Measurements from ENCODE around the gene LTBP1. TPM values are rescaled to one million over a fixed set of nuclear protein-coding genes. Genes with fewer than 3 reads are reported as not detected.

Gene LTBP1
- total RNA-seq, 4 donors from 2014 or later: 12.6 to 81.0 (median 16.0) TPM

DNA sequence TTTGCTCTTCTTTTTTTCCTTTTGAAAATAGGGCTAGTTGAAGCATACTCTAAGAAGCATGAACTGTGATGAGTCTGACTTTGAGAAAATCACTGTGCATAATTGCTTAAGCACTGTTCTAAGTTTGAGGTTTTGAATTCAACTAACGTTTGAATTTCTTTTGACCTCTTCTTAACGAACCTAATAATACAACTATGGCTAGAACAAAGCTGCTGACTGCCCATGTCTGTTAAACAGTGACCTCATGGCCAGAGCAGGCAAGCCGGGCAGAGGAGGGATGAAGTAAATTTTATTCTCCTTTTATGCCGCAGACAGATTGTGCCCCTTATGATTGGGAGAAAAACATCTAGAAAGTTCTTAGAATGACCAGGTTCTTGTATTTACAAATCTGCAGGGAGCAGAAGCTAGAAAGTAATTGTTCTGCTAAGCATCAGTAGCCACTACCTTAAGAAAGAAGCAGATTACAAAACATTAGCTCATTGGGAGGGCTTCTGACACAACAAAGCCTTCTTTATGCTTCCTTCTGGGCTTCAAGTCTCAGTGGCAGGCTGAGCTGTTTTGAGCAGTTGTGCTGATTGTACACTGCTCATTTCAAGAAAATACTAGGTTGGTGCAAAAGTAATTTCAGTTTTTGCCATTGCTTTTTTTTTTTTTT is 431.9 kb downstream of the LTBP1 start:
- DNase-seq (ENCODE audit: low spot score): no peak
- ATAC-seq (ENCODE audit: low FRiP score): no peak
- TF ChIP-seq CTCF (IDR thresholded peaks at IDR 0.05): no peak

DNA sequence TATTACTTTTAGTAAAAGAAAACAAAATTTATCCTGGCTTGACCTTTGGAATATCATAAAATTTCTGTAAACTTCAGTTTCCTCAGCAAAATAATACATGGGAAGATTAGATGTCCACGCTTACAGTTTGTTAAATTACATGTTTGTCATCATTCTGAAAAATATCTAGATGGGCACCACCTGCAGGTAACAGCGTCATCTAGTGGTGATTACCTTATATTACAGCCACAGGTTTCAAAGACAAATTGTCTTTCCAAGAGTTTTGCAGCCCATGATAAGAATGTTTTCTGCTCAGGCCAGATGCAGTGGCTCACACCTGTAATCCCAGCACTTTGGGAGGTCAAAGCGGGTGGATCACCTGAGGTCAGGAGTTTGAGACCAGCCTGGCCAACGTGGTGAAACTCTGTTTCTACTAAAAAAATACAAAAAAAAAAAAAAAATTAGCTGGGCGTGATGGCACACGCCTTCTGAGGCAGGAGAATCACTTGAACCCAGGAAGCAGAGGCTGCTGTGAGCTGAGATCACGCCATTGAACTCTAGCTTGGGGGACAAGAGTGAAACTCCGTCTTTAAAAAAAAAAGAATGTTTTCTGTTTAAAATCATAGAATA is 433.4 kb downstream of the LTBP1 start:
- no peak for TF ChIP-seq CTCF (IDR thresholded peaks at IDR 0.05)
- no peak for ATAC-seq (ENCODE audit: low FRiP score)
- no peak for DNase-seq (ENCODE audit: low spot score)

- ATAC-seq (ENCODE audit: low FRiP score): no peak
- DNase-seq (ENCODE audit: low spot score): no peak
- no peak for TF ChIP-seq CTCF (IDR thresholded peaks at IDR 0.05)
These were observed 434.0 kb downstream of the LTBP1 start for GRCh38 chr2:33380719-33381118.

DNA sequence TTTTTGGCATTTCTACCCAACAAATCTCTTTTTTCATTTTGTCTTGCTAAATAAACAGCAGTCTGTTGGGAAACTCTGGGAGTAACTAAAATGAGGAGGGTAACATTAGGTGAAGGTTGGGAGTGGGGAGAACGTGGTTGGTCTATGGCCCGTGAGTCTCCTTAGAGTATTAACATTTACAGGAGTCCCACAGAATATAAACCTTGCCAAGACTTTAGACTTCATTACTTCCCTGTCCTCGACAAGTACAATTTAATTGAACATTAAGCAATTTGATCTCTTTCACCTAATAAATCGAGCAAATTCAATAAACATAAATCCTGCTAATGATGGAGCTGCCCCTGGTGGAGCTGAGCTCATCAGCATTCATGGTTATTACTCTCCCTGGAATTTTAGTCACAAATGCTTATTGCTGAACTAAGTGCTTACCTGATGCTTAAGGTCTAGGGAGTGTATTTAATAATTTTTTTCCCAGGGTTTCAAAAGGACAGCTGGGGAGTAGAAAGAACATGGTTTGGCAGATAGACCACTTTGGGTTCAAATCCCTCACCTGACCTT is 434.6 kb downstream of the LTBP1 start:
- no peak for TF ChIP-seq CTCF (IDR thresholded peaks at IDR 0.05)
- no peak for DNase-seq (ENCODE audit: low spot score)
- no peak for ATAC-seq (ENCODE audit: low FRiP score)

- DNase-seq (ENCODE audit: low spot score) (no peak), ATAC-seq (ENCODE audit: low FRiP score) (no peak)
- TF ChIP-seq CTCF (IDR thresholded peaks at IDR 0.05): no peak
These were observed 437.3 kb downstream of the LTBP1 start for GRCh38 chr2:33383855-33384598.

DNA sequence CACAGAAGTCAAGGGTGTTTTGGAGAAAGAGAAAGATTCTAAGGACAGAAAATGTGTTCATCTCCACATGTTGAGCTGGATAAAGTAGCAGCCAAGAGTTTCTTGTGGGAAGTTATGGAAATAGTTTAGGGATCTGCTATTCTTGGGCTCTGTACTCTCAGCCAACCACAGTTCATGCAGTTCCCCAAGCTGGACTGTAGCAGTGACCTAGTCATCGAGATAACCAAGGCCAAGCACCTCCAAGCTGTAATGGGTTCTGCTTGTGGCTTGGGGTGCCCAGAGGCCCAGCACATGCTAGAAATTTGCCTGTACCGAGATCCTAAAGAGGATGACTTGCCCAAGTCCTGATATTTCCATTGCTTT is 437.8 kb downstream of the LTBP1 start:
- no peak for TF ChIP-seq CTCF (IDR thresholded peaks at IDR 0.05)

More for the DNA sequence above, 437.8 kb downstream of the LTBP1 start:
- ATAC-seq (ENCODE audit: low FRiP score) (no peak), DNase-seq (ENCODE audit: low spot score) (no peak)

All from omental fat pad (tissue), 4 donors.